NK-92 (cell line): Measurements from ENCODE around the gene LPIN2.

Experiments used
- DNase-seq: peaks from one replicate; lab custom pipeline; 2025; ENCODE audit not compliant: unreplicated experiment; lab: John Stamatoyannopoulos, UW

The LPIN2 gene

GRCh38 chr18:2965797-2966196 is 47.1 kb downstream of the LPIN2 start:
- no peak for DNase-seq

GRCh38 chr18:2964361-2965010 is 48.5 kb downstream of the LPIN2 start:
- no peak for DNase-seq
